ENCODE measurements around the gene STK10.

Gene STK10

DNA sequence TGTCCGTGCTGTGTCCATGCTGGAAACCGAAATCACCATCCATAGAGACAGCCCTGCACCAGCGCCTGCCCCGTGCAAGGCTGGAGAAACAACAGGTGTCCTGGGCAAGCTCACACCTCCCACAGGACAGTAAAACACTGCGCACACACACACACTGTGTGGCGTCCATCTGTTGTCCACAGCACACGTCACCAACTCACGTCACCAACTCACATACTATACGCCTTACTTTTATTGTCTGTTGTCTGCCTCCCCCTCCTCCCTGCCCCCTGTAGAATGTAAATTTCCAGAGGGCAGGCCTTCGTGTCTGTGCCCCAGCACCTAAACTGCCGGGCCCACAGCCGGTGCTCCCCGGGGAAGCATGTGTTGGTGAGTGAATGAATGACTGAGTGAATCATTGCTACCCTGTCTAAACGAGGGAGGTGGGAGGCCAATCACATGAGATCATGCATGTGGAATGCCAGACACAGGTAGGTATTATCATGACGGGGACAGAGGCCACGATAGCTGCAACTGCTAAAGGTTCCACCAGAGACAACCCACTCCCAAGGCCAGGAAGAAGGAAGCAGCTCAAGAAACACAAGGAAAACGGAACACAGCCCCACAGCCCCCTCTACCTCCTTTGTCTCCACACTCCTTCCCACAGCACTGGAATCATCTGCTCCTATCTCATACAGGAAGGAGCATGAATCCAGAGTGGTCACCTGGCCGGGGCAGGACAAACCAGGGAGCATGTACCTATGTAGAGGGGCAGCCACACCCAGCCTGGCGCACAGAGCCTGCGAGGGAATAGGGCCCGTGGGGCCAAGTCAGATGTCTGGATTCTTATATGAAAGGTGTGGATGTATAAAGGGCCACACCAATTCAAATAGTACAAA is 41.9 kb downstream of the STK10 start:
- DNase-seq (ENCODE audit: low spot score), result no peak
- in situ Hi-C loops (cut with MboI; ENCODE audit: low pct_unique_long_range_greater_than_20kb, low sequenced_read_pairs, unreplicated experiment), result no loop called here
- TF ChIP-seq, protein P1, sequence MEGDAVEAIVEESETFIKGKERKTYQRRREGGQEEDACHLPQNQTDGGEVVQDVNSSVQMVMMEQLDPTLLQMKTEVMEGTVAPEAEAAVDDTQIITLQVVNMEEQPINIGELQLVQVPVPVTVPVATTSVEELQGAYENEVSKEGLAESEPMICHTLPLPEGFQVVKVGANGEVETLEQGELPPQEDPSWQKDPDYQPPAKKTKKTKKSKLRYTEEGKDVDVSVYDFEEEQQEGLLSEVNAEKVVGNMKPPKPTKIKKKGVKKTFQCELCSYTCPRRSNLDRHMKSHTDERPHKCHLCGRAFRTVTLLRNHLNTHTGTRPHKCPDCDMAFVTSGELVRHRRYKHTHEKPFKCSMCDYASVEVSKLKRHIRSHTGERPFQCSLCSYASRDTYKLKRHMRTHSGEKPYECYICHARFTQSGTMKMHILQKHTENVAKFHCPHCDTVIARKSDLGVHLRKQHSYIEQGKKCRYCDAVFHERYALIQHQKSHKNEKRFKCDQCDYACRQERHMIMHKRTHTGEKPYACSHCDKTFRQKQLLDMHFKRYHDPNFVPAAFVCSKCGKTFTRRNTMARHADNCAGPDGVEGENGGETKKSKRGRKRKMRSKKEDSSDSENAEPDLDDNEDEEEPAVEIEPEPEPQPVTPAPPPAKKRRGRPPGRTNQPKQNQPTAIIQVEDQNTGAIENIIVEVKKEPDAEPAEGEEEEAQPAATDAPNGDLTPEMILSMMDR (IDR thresholded peaks at IDR 0.05; ENCODE audit: extremely low read depth, insufficient read depth, missing control alignments), result no peak

DNA sequence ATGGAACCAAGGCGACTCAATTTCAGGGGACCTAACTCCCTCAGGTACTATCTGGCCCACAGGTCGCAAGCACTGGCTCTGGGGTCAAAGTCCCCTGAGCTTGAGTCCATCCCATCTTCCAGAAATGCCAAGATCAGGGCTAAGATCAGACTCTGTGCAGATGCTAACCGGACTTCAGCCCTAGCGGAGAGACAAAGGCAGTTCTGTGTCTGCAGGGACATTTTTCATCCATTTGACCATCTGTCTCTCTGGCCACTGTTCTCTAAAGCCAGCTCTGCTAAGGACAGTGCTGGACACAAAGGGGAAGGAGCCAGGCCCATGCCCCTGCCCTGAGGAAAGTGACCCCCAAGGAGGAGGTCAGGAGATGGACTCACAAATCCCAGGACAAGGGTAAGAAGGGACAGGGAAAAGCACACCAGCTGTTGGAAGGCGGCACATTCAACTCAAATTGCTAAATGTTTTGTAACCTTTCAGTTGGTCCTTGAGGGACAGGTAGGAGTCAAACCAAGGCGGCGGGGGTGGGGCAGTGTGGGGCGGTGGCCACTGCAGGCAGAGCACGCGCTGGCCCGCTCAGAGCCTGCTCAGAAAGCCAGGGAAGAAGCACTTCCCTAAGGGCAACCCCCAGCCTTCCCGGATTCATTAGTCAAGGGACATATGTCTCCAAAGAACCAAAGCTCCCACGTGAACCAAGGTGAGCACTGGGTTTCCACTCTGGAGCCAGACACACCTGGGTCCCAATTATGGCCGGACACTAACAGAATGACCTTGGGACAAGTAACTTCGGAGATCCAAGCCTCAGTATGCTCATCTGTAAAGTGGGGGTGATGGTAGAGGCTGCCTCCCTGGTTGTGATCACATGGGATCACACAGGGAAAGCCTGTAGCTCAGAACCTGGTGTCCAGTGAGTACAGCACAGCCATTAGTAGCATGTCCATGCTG is 42.8 kb downstream of the STK10 start:
- TF ChIP-seq, protein P1 (IDR thresholded peaks at IDR 0.05; ENCODE audit: extremely low read depth, insufficient read depth, missing control alignments), result no peak
- DNase-seq (ENCODE audit: low spot score), result no peak
- in situ Hi-C loops (cut with MboI; ENCODE audit: low pct_unique_long_range_greater_than_20kb, low sequenced_read_pairs, unreplicated experiment), result no loop called here

DNA sequence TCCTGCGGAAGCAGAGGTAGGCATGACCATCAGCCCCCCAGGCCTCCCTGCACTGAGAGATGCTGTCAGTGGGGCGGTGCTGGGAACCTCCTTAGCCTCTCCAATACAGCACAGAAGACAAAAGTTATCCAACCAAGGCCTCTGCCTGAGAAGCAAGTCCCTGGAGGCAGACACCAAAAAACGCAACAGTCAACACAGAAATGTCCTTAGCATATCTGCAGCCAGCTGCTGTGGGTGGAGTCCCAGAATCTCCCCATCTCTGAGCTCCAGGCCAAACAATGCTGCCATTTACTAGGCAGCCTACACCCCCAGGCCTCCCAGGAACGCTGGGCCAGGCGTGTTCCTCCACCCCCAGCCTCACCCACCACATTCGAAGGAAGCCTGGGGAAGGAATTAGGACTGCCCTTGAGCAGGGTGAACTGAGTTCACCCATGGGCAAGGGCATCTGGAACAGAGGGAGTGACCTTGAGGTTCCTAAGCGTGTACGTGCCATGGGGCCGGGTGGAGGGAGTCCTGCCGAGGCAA is 43.7 kb downstream of the STK10 start:
- TF ChIP-seq, protein P1 (IDR thresholded peaks at IDR 0.05; ENCODE audit: extremely low read depth, insufficient read depth, missing control alignments), result no peak
- in situ Hi-C loops (cut with MboI; ENCODE audit: low pct_unique_long_range_greater_than_20kb, low sequenced_read_pairs, unreplicated experiment), result no loop called here
- peak; percentile 59 for DNase-seq (ENCODE audit: low spot score)

DNA sequence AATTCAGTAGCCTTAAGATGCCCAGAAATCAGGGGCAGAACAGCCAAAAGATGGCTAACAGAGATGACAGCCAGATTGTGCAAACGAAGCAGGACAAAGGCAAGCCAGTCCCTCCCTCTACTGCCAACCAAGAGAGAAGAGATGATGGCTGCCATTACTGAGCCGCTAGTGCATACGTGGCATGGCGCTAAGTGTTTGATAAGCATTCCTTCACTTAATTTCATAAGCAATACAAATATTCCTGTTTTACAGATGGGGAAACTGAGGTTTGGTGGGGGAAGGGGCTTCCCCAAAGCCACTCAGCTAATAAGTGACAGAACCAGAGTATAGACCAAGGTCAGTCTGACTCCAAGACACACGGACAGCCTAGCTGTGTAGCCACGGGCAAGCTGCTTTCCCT is 44.1 kb downstream of the STK10 start:
- in situ Hi-C loops (cut with MboI; ENCODE audit: low pct_unique_long_range_greater_than_20kb, low sequenced_read_pairs, unreplicated experiment), result no loop called here
- TF ChIP-seq, protein P1 (IDR thresholded peaks at IDR 0.05; ENCODE audit: extremely low read depth, insufficient read depth, missing control alignments), result no peak
- DNase-seq (ENCODE audit: low spot score), result no peak

DNA sequence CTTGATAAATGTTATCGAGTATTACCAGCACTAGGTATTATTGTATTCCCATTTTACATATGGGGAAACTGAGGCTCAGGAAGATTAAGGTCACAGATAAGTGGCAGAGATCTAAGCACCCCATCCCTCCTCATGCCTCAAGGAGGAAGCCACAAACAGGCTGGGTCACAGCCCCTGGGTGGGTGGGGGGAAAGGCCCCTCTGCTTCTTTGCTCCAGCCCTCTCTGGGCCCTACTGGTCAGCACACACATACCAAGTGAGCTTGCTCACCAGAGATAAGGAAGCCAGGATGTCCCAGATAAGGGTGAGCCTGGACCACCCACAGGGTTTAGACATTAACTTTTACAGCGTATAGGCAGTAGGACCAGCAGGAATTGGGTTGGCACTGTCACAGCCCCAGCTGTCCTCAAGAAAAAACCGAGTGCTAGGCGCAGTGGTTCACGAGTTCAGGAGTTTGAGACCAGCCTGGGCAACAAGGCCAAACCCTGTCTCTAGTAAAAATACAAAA is 45.3 kb downstream of the STK10 start:
- no peak for DNase-seq (ENCODE audit: low spot score)
- TF ChIP-seq, protein P1 (IDR thresholded peaks at IDR 0.05; ENCODE audit: extremely low read depth, insufficient read depth, missing control alignments), result no peak
- in situ Hi-C loops (cut with MboI; ENCODE audit: low pct_unique_long_range_greater_than_20kb, low sequenced_read_pairs, unreplicated experiment), result no loop called here

DNA sequence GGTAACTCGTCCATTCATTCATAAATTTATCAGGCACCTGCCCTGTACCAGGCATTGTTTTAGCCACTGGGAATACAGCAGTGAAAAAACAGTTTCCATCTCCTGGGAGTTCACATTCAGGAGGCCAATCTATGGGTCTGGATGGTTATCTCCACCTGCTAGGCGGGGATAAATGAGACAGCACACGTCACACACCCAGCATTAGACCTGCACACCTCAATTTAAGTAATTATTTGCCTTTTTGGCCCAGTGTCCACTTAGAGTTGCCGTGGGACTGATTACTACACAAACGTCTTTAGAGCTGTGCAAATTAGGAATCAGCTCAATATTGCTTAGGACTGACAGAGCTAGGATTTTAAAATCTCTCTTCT is 46.1 kb downstream of the STK10 start:
- in situ Hi-C loops (cut with MboI; ENCODE audit: low pct_unique_long_range_greater_than_20kb, low sequenced_read_pairs, unreplicated experiment), result no loop called here
- TF ChIP-seq, protein P1 (IDR thresholded peaks at IDR 0.05; ENCODE audit: extremely low read depth, insufficient read depth, missing control alignments), result no peak
- DNase-seq (ENCODE audit: low spot score), result no peak

Measured in GM13977 (cell line).